Omental fat pad (tissue), 4 donors: Measurements from ENCODE around the gene MFAP3L. TPM values are rescaled to one million over a fixed set of nuclear protein-coding genes. Genes with fewer than 3 reads are reported as not detected.

Experiments
- ATAC-seq: fragments of 150-250 bp; one replicate; pipeline ENCODE4 v1.9.1; 2016; ENCODE audit warnings: mild to moderate bottlenecking, moderate library complexity; ENCODE audit not compliant: low FRiP score
- DNase-seq: peaks from one replicate; pipeline ENCODE4 v3.0.0-alpha.2; 2019; ENCODE audit warnings: low spot score
- CTCF ChIP-seq, 3 donors: fragments of 450-650 bp; IDR thresholded peaks; one replicate each; pipeline ENCODE4 v1.5.1; 2016 to 2017; ENCODE audit warnings: antibody characterized with exemption in 3 of 3, mild to moderate bottlenecking in 3 of 3, moderate library complexity in 2 of 3
- total RNA-seq, 4 donors: library from RNA; depleted of rRNA; stranded (reverse); fragments of >200 nt; gene quantifications; one replicate each; pipeline ENCODE4 v1.1.0, GENCODE V29; 2016

The MFAP3L gene
- total RNA-seq, 4 donors from 2014 or later, result 4.0 to 14.2 (median 9.4) TPM

GRCh38 chr4:170025523-170026252 is 507 bp downstream of the MFAP3L start:
- ATAC-seq, result no peak
- TF ChIP-seq CTCF (IDR thresholded peaks at IDR 0.05), result no peak
- DNase-seq, result no peak

GRCh38 chr4:170022211-170022610 is 4.0 kb downstream of the MFAP3L start:
- no peak for TF ChIP-seq CTCF (IDR thresholded peaks at IDR 0.05)
- DNase-seq (no peak), ATAC-seq (no peak)

GRCh38 chr4:170017252-170017651 is 8.9 kb downstream of the MFAP3L start:
- ATAC-seq, result no peak
- no peak for TF ChIP-seq CTCF (IDR thresholded peaks at IDR 0.05)
- no peak for DNase-seq

GRCh38 chr4:170015285-170015684 is 10.9 kb downstream of the MFAP3L start:
- DNase-seq (no peak), ATAC-seq (no peak)
- TF ChIP-seq CTCF (IDR thresholded peaks at IDR 0.05), result no peak

DNA sequence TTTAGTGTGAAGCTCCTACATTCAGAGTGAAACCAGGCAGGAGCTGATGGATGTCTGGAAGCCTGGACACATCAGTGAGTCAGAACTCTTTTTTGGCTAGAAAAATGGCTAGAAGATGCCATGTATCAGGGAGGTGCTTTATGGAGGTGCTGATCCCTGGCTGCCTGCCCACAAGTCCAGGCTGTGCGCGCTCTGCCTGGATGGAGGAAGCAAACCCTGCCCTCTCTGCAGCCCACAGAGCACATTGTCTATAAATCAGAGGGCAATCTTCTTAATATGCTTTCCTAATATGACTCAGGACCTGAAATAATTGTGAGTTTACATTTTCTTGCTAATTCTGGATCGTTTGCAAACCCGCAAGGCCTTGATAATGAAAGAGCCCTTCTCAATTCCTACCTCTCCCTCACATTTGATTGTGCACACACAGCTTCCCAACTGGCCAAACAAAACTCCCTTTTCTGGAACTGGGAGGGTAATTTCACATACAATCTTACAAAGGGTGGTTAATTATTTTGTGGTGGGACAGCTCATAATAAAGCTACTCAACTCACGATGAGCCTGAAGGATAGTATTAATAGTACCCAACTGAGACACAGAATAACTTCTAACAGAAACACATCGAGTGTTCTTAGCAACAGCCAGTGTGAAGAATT is 11.7 kb downstream of the MFAP3L start:
- ATAC-seq (peak; percentile 96), DNase-seq (no peak)
- no peak for TF ChIP-seq CTCF (IDR thresholded peaks at IDR 0.05)

DNA sequence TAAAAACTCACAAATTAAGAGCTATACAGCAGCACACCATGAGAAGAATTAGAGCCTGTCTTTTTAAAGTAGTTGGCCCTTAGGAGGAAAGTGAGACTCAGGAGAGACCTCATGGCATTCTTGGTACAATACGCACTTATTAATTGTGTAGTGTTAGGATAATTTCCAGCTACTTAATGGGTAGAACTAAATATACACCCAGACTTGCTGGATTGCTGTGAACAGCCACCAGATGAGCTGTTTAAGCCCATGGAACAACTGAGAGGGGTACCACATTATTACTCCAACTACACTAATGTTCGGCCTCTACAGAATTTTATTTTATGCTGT is 13.6 kb downstream of the MFAP3L start:
- ATAC-seq, result no peak
- TF ChIP-seq CTCF (IDR thresholded peaks at IDR 0.05), result no peak
- no peak for DNase-seq
